ENCODE data around the gene FCN3. TPM values are rescaled to one million over a fixed set of nuclear protein-coding genes. Genes with fewer than 3 reads are reported as not detected.

The FCN3 gene
- not detected in 2 replicates for total RNA-seq

DNA sequence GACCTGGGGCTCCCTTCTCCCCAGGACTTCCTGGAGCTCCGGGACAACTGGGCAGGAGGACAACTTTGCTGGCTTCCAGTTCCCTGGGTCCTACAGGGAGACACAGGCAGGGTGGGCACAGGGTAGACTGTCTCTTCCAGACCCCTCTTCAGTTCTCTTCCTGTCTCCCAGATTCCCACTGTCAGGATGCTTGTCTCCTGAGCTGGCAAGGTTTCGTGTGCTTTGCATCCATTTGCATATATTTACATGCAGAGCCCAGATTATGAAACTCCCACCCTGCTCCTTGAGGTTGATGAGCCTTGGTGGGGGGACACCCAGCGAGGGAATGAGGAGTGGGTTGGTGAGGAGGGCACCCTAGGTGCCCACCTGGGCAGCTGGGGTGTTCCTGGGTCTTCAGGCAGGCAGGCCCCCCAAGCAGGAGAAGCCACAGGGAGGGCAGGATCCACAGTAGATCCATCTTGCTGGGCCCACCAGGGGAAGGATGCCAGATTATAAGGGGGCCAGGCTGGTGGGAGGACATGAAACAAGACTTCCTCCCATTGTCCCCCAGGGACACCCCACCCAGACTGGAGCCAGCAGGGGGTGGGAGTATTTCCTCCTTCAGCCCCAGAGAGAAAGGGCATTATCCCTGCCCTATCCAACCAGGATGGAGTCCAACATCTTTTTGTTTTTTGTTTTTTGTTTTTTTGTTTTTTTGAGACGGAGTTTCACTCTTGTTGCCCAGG, at the start of gene FCN3:
TSS of gene FCN3 (minus strand) at position 463 of the 725 bp plus-strand sequence. CDS start at position 457, 6 bp downstream.

GRCh38 chr1:27392096-27392777, 17.6 kb upstream of the FCN3 start, which contains the start of gene GPR3:
Gene GPR3, plus strand, starts transcription at chr1:27392622. Its CDS starts 1,177 bp downstream, at chr1:27393799.

DNA sequence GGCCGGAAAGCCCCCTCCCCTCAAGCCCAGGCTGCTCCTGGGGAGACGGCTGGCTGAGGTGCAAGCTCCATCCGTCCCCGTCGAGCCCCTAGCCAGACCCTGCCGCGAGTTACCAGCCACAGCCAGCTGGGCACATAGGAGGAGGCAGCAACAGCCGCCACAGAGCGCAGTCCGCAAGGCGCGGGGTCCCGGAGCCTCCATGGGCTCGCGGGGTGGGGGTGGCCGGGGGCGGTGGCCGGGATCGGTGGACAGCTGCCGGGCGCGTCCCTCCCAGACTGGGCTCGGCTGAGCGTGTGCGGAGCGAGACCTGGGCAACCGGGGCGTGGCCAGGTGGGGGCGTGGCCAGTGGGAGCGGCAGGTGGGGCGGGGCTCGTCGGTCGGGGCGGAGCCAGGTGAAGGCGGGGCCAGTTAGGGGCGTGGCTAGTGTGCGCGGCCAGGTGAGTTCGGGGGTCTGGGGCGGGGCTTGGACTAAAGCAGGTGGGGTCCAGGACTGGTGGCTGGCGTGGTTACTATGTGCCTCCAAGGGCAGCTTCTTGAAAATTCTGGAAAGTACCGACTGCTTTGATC, 8.5 kb upstream of the FCN3 start, which contains the start of gene CD164L2:
TSS of gene CD164L2 (minus strand) at position 295 of the 567 bp plus-strand sequence. CDS start at position 201, 94 bp downstream.

GRCh38 chr1:27366411-27367159, 8.0 kb downstream of the FCN3 start, which contains the start of gene MAP3K6:
Gene MAP3K6, minus strand, starts transcription at chr1:27366961. Its CDS starts 364 bp downstream, at chr1:27366597.

DNA sequence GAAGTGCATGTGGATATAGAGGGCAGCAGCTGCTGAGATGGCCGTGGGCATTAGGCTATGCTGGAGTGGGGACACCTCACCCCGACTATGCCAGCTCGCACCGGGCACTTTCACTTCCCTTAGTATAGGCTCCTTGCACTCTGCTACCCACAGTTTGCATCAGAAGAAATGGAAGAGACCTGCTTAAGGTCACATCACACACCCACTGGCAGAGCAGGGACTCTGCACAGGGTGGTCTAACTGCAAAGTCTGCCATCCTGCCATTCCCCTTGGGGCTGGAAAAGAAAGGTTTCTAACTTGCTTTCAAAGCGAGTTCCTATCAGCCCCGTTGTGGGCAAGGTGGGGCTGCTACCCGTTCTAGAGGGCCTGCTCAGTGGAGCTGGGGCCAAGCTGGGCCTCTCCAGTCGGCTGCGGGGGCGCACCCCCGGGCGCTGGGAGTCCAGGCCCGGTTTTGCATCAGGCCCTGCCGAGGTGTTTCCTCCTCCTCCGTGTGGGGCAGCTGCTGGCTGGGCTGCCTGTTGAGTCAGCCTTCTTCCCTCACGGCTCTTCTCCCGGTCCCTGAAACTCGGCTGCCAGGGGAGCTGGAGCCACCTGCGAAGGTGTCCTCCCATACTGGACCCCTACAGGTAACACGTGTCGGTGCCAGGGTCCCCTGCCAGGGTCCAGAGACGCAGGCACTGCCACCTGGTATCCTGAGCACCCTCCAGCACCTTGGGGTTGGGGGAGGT, 32.9 kb downstream of the FCN3 start, which contains the start of gene SYTL1:
TSS of gene SYTL1 (plus strand) at position 498 of the 728 bp plus-strand sequence. CDS start 3,313 bp downstream, outside the sequence.

GRCh38 chr1:27321813-27322568, 52.6 kb downstream of the FCN3 start, which contains the start of gene TMEM222:
Gene TMEM222, plus strand, starts transcription at chr1:27322163. Its CDS starts 35 bp downstream, at chr1:27322198.

Other genes with a start within 250 kb of the FCN3 start
- 5.0 and 12.0 TPM in 2 replicates for gene SLC9A1, start 219.7 kb downstream of the FCN3 start, total RNA-seq
- gene WDTC1, start 140.2 kb downstream of the FCN3 start, total RNA-seq: 19.3 and 23.6 TPM in 2 replicates
- gene TMEM222, start 52.7 kb downstream of the FCN3 start, total RNA-seq: 19.9 and 25.1 TPM in 2 replicates
- gene SYTL1, start 32.8 kb downstream of the FCN3 start, total RNA-seq: 0.13 and 0.19 TPM in 2 replicates
- 18.2 and 19.0 TPM in 2 replicates for gene MAP3K6, start 7.9 kb downstream of the FCN3 start, total RNA-seq
- not detected in 2 replicates for gene CD164L2, start 8.5 kb upstream of the FCN3 start, total RNA-seq
- gene GPR3, start 17.8 kb upstream of the FCN3 start, total RNA-seq: 0.19 and 0.53 TPM in 2 replicates
- gene WASF2, start 115.3 kb upstream of the FCN3 start, total RNA-seq: 20.3 and 33.6 TPM in 2 replicates
- gene AHDC1, start 229.3 kb upstream of the FCN3 start, total RNA-seq: 7.5 and 10.0 TPM in 2 replicates